Fibroblast of pulmonary artery (primary cell): ENCODE data around the gene MARCO.
A peak's percentile ranks its signal among the peaks of the same experiment; 100 is the strongest.

Experiments
- DNase-seq: peaks from one replicate; pipeline ENCODE4 v3.0.0-alpha.2; 2010; ENCODE audit warnings: low read depth
- H3K4me3 ChIP-seq: replicated peaks from 2 replicates; pipeline ENCODE4 v1.5.1; 2011; ENCODE audit warnings: low read depth, mild to moderate bottlenecking, control low read depth, low read length, moderate library complexity
- CTCF ChIP-seq: IDR thresholded peaks from 2 replicates; pipeline ENCODE4 v1.5.1; 2011; ENCODE audit warnings: mild to moderate bottlenecking, control low read depth, low read length, inconsistent platforms; ENCODE audit errors: missing control alignments

Gene MARCO

GRCh38 chr2:118906186-118906585 lies 35.8 kb upstream of the MARCO start:
- H3K4me3 ChIP-seq = no peak overlapping the region
- no peak for DNase-seq
- TF ChIP-seq CTCF = no peak

DNA sequence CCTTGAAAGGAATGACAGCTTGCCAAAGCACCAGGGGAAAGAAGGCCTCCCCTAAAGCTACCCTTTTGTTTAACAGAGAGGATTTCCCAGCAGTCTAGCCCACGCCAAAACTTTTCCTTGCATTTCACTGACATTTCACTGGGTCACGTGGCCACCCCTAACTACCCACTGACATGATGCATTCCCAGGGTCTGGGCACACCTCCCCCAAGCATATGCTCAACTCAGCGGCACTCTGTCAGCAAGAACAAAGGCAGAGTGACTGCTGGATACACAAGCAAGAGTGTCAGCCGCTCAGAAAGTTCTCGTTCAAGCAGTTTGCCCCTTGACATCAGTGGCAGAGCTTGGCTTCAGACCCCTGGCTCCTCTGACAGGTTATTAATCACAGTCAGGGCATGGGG lies 34.2 kb upstream of the MARCO start:
- no peak for TF ChIP-seq CTCF
- no peak overlapping the region for H3K4me3 ChIP-seq
- DNase-seq = no peak

DNA sequence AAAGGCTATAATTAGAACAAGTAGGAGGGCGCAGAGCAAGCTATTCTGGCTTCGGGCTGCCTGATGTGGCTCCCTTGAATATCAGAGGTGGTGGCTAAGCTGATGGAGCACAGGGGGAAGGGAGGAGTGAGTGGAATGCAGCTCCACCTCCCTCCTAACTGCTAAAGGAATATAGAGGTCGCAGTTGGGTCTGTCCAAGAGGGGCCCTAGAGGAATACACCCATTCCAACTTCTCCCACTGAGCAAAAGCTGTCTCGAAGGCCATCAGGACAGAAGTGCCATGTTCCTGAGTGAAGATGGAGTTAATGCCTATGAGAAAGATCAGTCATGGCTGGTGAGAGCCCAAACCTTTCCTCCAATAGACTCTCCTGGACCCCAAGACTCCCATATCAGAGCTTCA lies 32.8 kb upstream of the MARCO start:
- no peak for TF ChIP-seq CTCF
- no peak for DNase-seq
- no peak overlapping the region for H3K4me3 ChIP-seq

DNA sequence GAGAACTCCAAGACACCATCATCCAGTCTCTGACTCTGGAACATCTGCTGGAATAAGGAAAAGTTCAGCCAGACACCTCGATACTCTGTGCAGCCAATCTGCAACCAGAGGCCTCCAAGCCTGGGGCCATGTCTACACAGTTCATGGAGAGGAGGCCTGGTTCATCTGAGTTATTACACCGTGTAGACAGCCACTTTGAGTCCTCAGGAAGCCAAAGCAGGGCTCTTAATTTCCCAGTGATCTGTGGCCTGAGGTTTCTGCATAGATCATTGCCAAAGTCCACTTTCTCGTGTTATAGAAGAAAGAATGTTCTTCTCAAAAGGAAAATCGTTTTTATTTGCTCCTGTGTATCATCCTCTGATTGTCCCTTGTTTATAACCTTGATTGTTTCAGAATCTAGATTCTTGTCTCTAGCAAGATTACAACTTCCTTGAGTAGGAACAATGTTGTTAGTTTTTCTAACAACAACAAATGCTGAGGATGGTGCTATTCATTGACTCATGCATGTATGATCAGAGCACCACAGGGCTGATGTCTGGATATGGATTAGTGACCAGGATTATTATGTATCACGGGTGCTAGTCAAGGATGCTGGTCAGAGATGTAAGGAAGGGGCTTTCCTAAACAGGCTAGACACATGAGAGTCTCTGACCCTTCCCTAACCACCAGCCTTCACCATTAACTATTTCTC lies 30.7 kb upstream of the MARCO start:
- no peak for DNase-seq
- H3K4me3 ChIP-seq = no peak overlapping the region
- TF ChIP-seq CTCF = no peak

- no peak overlapping the region for H3K4me3 ChIP-seq
- DNase-seq = no peak
- no peak for TF ChIP-seq CTCF
Observed at GRCh38 chr2:118911936-118912335, 30.1 kb upstream of the MARCO start.

DNA sequence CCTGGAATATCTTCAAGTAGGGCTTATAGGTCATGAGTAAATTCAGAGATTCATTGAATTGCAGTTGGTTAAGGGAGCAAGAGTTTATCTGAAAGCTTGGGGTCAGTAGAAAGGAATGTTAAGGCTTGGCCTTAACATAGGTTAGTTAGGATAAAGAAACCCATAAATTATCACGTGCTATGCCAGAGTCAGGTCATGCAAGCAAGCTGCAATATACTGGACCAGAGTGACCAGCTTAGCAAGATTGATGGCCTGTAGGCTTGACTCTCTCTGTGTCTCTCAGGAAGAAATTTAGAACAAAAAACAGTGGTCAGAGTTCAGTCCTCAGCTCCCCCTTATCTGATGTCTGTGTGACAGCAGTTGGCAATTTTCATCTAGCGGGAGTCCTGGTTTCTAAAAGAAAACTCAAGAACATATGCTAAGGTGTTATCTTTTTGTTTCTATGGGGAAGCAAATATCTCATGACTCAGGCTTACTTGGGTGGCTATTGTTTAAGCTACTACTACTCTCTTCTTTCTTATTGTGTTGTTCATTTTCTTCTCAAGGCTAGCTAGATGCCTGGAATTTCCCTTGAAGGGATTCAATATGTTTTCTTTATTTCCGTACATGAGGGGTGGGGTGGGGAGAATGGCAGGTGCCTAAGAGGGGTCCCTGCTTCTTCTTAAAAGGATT lies 28.7 kb upstream of the MARCO start:
- TF ChIP-seq CTCF = no peak
- DNase-seq = peak; percentile 2
- H3K4me3 ChIP-seq = no peak overlapping the region
